CD4-positive, alpha-beta T cell (primary cell): Measurements from ENCODE around the gene SCAPER. TPM values are rescaled to one million over a fixed set of nuclear protein-coding genes. Genes with fewer than 3 reads are reported as not detected.

Source experiments
- ATAC-seq: fragments of 200-7000 bp; cut with Tn5 transposase; one replicate; pipeline ENCODE4 v1.10.0; 2022; ENCODE audit warnings: mild to moderate bottlenecking; ENCODE audit not compliant: poor library complexity
- CTCF ChIA-PET: fragments of 350-600 bp; sonication (Branson Sonifier 250); formaldehyde crosslinking; loops from one replicate; lab custom pipeline; 2021; ENCODE audit warnings: antibody characterized with exemption, inconsistent platforms; lab: Charles Lee
- POLR2A ChIA-PET: fragments of 350-600 bp; sonication (Branson Sonifier 250); formaldehyde crosslinking; loops from one replicate; lab custom pipeline; 2021; ENCODE audit warnings: antibody characterized with exemption, inconsistent platforms; lab: Charles Lee
- DNase-seq, 14 experiments: peaks; one replicate each; pipeline ENCODE4 v3.0.0-alpha.2; 2013 to 2020; ENCODE audit warnings: mixed read lengths in 2 of 14
- H3K27ac ChIP-seq, 2 donors: one replicate each; pipeline versions ENCODE4 v1.5.1 to v1.7.0; 2013; ENCODE audit warnings: low read length in 2 of 2, low read depth in 1 of 2, mild to moderate bottlenecking in 1 of 2
- H3K27me3 ChIP-seq, 2 experiments: 1 replicate in 1 of 2; 2 replicates in 1 of 2; pipeline versions ENCODE4 v1.6.1 to v1.7.0; 2013; ENCODE audit warnings: low read length in 2 of 2, control low read depth in 1 of 2, mild to moderate bottlenecking in 1 of 2, moderate library complexity in 1 of 2; ENCODE audit not compliant: insufficient read depth in 2 of 2, control insufficient read depth in 1 of 2
- H3K36me3 ChIP-seq: one replicate; pipeline ENCODE4 v1.6.1; 2013; ENCODE audit warnings: low read length, control low read depth; ENCODE audit not compliant: insufficient read depth
- H3K4me1 ChIP-seq: one replicate; pipeline ENCODE4 v1.6.1; 2013; ENCODE audit warnings: low read length, control low read depth; ENCODE audit not compliant: insufficient read depth
- H3K4me3 ChIP-seq: one replicate; pipeline ENCODE4 v1.5.1; 2013; ENCODE audit warnings: mild to moderate bottlenecking, low read length, moderate library complexity
- H3K9me3 ChIP-seq, 2 experiments: 1 replicate in 1 of 2; 2 replicates in 1 of 2; pipeline versions ENCODE4 v1.6.1 to v1.7.0; 2013; ENCODE audit warnings: low read length in 2 of 2, mild to moderate bottlenecking in 2 of 2, control low read depth in 1 of 2, moderate library complexity in 1 of 2; ENCODE audit not compliant: control insufficient read depth in 1 of 2, insufficient read depth in 1 of 2
- H3K27ac Mint-ChIP-seq: one replicate; pipeline ENCODE4 v1.8.0; 2020; ENCODE audit warnings: mixed read lengths
- H3K27me3 Mint-ChIP-seq: one replicate; pipeline ENCODE4 v1.8.0; 2021; ENCODE audit warnings: mixed read lengths
- H3K36me3 Mint-ChIP-seq: one replicate; pipeline ENCODE4 v1.8.0; 2021; ENCODE audit warnings: low read depth, mixed read lengths
- H3K4me1 Mint-ChIP-seq: one replicate; pipeline ENCODE4 v1.8.0; 2021; ENCODE audit warnings: low read depth, mixed read lengths
- H3K4me3 Mint-ChIP-seq: one replicate; pipeline ENCODE4 v1.8.0; 2020; ENCODE audit warnings: mild to moderate bottlenecking, mixed read lengths
- H3K9me3 Mint-ChIP-seq: one replicate; pipeline ENCODE4 v1.8.0; 2020; ENCODE audit warnings: mixed read lengths
- CTCF ChIP-seq: fragments of 200-600 bp; IDR thresholded peaks from one replicate; pipeline ENCODE4 v1.8.0; 2022; ENCODE audit warnings: antibody characterized with exemption, mild to moderate bottlenecking
- intact Hi-C, 2 experiments: fragments of 100-400 bp; cut with DNase I in 1 of 2; cut with micrococcal nuclease in 1 of 2; formaldehyde crosslinking; loops; one replicate each; pipeline versions ENCODE4 v1.15.1 to v1.9.0; 2023 to 2025; cut with DNase I, micrococcal nuclease
- total RNA-seq, 174 experiments: library from RNA in 2 of 174; stranded (reverse) in 2 of 174; gene quantifications; one replicate each; pipeline ENCODE4 v1.2.3 and lab custom pipeline; 2021 to 2026

Gene SCAPER
- total RNA-seq, 2 experiments from 2014 or later, result 40.3 to 41.2 TPM

- Mint-ChIP-seq H3K27ac (no peak overlapping the region), H3K4me1 (no peaks in the 10 kb centered on the region), H3K27me3 (no peaks in the 10 kb centered on the region), H3K9me3 (peaks cover 2% of the 10 kb centered on the region), H3K36me3 (peaks cover 48% of the 10 kb centered on the region), H3K4me3 (no peak overlapping the region)
- CTCF ChIA-PET, result no interaction called here
- H3K4me3 ChIP-seq, result no peak overlapping the region
- no peak for TF ChIP-seq CTCF
- peaks cover 0 to 13% of the 10 kb centered on the region in 2 experiments for H3K9me3 ChIP-seq
- H3K4me1 ChIP-seq, result no peaks in the 10 kb centered on the region
- no peak overlapping the region for H3K27ac ChIP-seq
- intact Hi-C loops, result no loop called here
- POLR2A ChIA-PET, result no interaction called here
- no peak for ATAC-seq
- DNase-seq, result no peak
- H3K27me3 ChIP-seq, result no peaks in the 10 kb centered on the region
- no peaks in the 10 kb centered on the region for H3K36me3 ChIP-seq
These were observed 269.1 kb downstream of the SCAPER start for GRCh38 chr15:76636059-76636458.

GRCh38 chr15:76626611-76627010 lies 278.5 kb downstream of the SCAPER start:
- no peaks in the 10 kb centered on the region for H3K27me3 Mint-ChIP-seq
- ATAC-seq, result no peak
- intact Hi-C loops, result no loop called here

DNA sequence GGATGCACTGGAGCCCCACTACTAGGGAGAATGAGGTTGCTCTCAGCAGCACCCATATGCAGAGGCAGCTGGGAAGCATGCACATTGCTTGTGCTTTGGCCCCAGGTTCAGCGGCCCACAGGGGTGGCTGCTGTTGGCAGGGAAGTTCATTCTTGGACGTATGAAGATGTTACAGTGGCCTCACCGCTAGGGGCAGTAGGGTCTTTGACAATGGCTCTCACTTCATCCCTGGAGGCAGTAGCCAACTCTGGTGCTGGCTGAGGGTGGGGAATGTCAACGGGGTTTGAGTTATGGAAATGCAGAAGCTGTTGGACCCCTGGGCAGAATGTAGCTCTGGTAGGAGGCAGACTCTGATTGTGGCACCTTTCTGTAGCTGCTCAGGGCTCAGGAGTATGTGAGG lies 279.9 kb downstream of the SCAPER start:
- no peaks in the 10 kb centered on the region for H3K27me3 ChIP-seq
- ATAC-seq (no peak), DNase-seq (no peak)
- H3K4me1 ChIP-seq, result no peaks in the 10 kb centered on the region
- H3K4me3 Mint-ChIP-seq, result no peak overlapping the region
- intact Hi-C loops, result no loop called here
- ChIA-PET CTCF (no interaction called here), POLR2A (no interaction called here)
- no peaks in the 10 kb centered on the region for H3K36me3 ChIP-seq
- no peak overlapping the region for H3K4me3 ChIP-seq
- H3K9me3 ChIP-seq, result no peaks in the 10 kb centered on the region
- H3K4me1 Mint-ChIP-seq, result no peaks in the 10 kb centered on the region
- H3K27me3 Mint-ChIP-seq, result no peaks in the 10 kb centered on the region
- H3K9me3 Mint-ChIP-seq, result peaks cover 3% of the 10 kb centered on the region
- no peak overlapping the region for H3K27ac ChIP-seq
- H3K36me3 Mint-ChIP-seq, result peaks cover 55% of the 10 kb centered on the region
- no peak overlapping the region for H3K27ac Mint-ChIP-seq
- no peak for TF ChIP-seq CTCF

More at GRCh38 chr15:76626611-76627010, 278.5 kb downstream of the SCAPER start:
- peaks cover 41% of the 10 kb centered on the region for H3K36me3 Mint-ChIP-seq
- H3K4me1 Mint-ChIP-seq, result no peaks in the 10 kb centered on the region
- H3K27ac Mint-ChIP-seq, result no peak overlapping the region
- no peak for TF ChIP-seq CTCF
- Histone ChIP-seq H3K36me3 (no peaks in the 10 kb centered on the region), H3K27me3 (no peaks in the 10 kb centered on the region), H3K4me1 (no peaks in the 10 kb centered on the region), H3K4me3 (no peak overlapping the region), H3K27ac (no peak overlapping the region), H3K9me3 (no peaks in the 10 kb centered on the region)
- H3K4me3 Mint-ChIP-seq, result no peak overlapping the region
- ChIA-PET CTCF (no interaction called here), POLR2A (no interaction called here)
- H3K9me3 Mint-ChIP-seq, result peaks cover 3% of the 10 kb centered on the region
- DNase-seq, result no peak
